B cell (primary cell): ENCODE results near the gene C15orf39. TPM values are rescaled to one million over a fixed set of nuclear protein-coding genes. Genes with fewer than 3 reads are reported as not detected.
"Not testable (repeated sequence)": the region's sequence is repeated elsewhere in the genome, so short reads cannot be mapped to it uniquely, and the experiment has no call there.

Source experiments
- ATAC-seq: fragments of 200-7000 bp; cut with Tn5 transposase; one replicate; pipeline ENCODE4 v1.10.0; 2021; ENCODE audit warnings: low read depth, mild to moderate bottlenecking, moderate number of reproducible peaks, moderate library complexity
- CTCF ChIA-PET: fragments of 350-600 bp; sonication (Branson Sonifier 250); formaldehyde crosslinking; loops from one replicate; lab custom pipeline; 2021; ENCODE audit warnings: antibody characterized with exemption, inconsistent platforms; lab: Charles Lee
- POLR2A ChIA-PET: fragments of 350-600 bp; sonication (Branson Sonifier 250); formaldehyde crosslinking; loops from one replicate; lab custom pipeline; 2021; ENCODE audit warnings: antibody characterized with exemption; lab: Charles Lee
- DNase-seq: peaks from one replicate; pipeline ENCODE4 v3.0.0; 2013
- H2AFZ ChIP-seq: 2 replicates; pipeline ENCODE4 v1.6.1; 2012; ENCODE audit warnings: mild to moderate bottlenecking, low read depth, low read length; ENCODE audit not compliant: insufficient read depth, poor library complexity, severe bottlenecking
- H3K27ac ChIP-seq, 2 donors: 1 replicate in 1 of 2; 2 replicates in 1 of 2; pipeline ENCODE4 v1.5.1; 2012 to 2013; ENCODE audit warnings: low read length in 2 of 2, mild to moderate bottlenecking in 2 of 2, moderate library complexity in 1 of 2
- H3K27me3 ChIP-seq, 4 experiments: fragments of 200-600 bp in 1 of 4; sonication (generic) in 1 of 4; replicated peaks in 1 of 4; 1 replicate in 2 of 4; 2 replicates in 2 of 4; pipeline versions ENCODE4 v1.6.1 to v1.7.0; 2013 to 2016; ENCODE audit warnings: low read length in 3 of 4, mild to moderate bottlenecking in 2 of 4, mixed read lengths in 1 of 4, moderate library complexity in 1 of 4; ENCODE audit not compliant: insufficient read depth in 4 of 4, control insufficient read depth in 3 of 4; ENCODE audit errors: control extremely low read depth in 1 of 4
- H3K36me3 ChIP-seq, 2 experiments: replicated peaks in 1 of 2; 1 replicate in 1 of 2; 2 replicates in 1 of 2; pipeline versions ENCODE4 v1.6.1 to v1.7.1; 2013; ENCODE audit warnings: low read length in 1 of 2; ENCODE audit not compliant: insufficient read depth in 2 of 2, control insufficient read depth in 1 of 2; ENCODE audit errors: control extremely low read depth in 1 of 2, extremely low read depth in 1 of 2
- H3K4me1 ChIP-seq, 2 donors: fragments of 200-600 bp in 1 of 2; sonication (generic) in 1 of 2; 1 replicate in 1 of 2; 2 replicates in 1 of 2; pipeline versions ENCODE4 v1.5.1 to v1.6.1; 2013 to 2017; ENCODE audit warnings: low read length in 2 of 2; ENCODE audit not compliant: control insufficient read depth in 2 of 2, insufficient read depth in 2 of 2
- H3K4me2 ChIP-seq: replicated peaks from 2 replicates; pipeline ENCODE3; 2012; ENCODE audit warnings: mild to moderate bottlenecking, low read depth, low read length; ENCODE audit not compliant: poor library complexity, severe bottlenecking
- H3K4me3 ChIP-seq, 5 experiments: fragments of 200-600 bp in 1 of 5; sonication (generic) in 1 of 5; 1 replicate in 3 of 5; 2 replicates in 2 of 5; pipeline versions ENCODE4 v1.5.1 to v1.7.0; 2011 to 2016; ENCODE audit warnings: low read length in 4 of 5, mild to moderate bottlenecking in 4 of 5, low read depth in 2 of 5, control low read depth in 1 of 5, moderate library complexity in 1 of 5; ENCODE audit not compliant: insufficient read depth in 1 of 5; ENCODE audit errors: control extremely low read depth in 1 of 5, extremely low read depth in 1 of 5
- H3K79me2 ChIP-seq: fragments of 200-600 bp; sonication (generic); one replicate; pipeline ENCODE4 v1.6.0; 2016; ENCODE audit warnings: low read length; ENCODE audit not compliant: control insufficient read depth, insufficient read depth
- H3K9ac ChIP-seq: fragments of 200-600 bp; sonication (generic); 2 replicates; pipeline ENCODE4 v1.6.1; 2017; ENCODE audit warnings: mild to moderate bottlenecking, low read length, moderate library complexity
- H3K9me3 ChIP-seq, 3 donors: one replicate each; pipeline versions ENCODE4 v1.6.1 to v1.7.1; 2013; ENCODE audit warnings: low read length in 2 of 3; ENCODE audit not compliant: control insufficient read depth in 2 of 3, insufficient read depth in 1 of 3; ENCODE audit errors: control extremely low read depth in 1 of 3
- H4K20me1 ChIP-seq: 2 replicates; pipeline ENCODE4 v1.6.0; 2012; ENCODE audit warnings: mild to moderate bottlenecking, low read length; ENCODE audit not compliant: insufficient read depth, control insufficient read depth, poor library complexity, severe bottlenecking
- H3K27ac Mint-ChIP-seq: one replicate; pipeline ENCODE4 v1.8.0; 2021; ENCODE audit warnings: mixed read lengths
- H3K27me3 Mint-ChIP-seq: one replicate; pipeline ENCODE4 v1.8.0; 2021; ENCODE audit warnings: mixed read lengths
- H3K4me1 Mint-ChIP-seq: one replicate; pipeline ENCODE4 v1.8.0; 2021; ENCODE audit warnings: mixed read lengths
- H3K4me3 Mint-ChIP-seq: one replicate; pipeline ENCODE4 v1.8.0; 2021; ENCODE audit warnings: mixed read lengths
- H3K9me3 Mint-ChIP-seq: one replicate; pipeline ENCODE4 v1.8.0; 2022; ENCODE audit warnings: mixed read lengths; ENCODE audit not compliant: insufficient read depth
- EZH2 ChIP-seq: IDR thresholded peaks from 2 replicates; pipeline ENCODE4 v1.6.1; 2012; ENCODE audit warnings: borderline replicate concordance, low read depth, mild to moderate bottlenecking, moderate library complexity, low read length; ENCODE audit not compliant: insufficient read depth, poor library complexity, severe bottlenecking
- WGBS: methylation state at CpG from one replicate; pipeline ENCODE4 v1.1.5; 2013; ENCODE audit warnings: missing lambda C conversion rate; ENCODE audit not compliant: insufficient coverage; 5-methylcytosine and 5-hydroxymethylcytosine counted together
- intact Hi-C: fragments of 100-400 bp; cut with micrococcal nuclease; formaldehyde crosslinking; loops from one replicate; pipeline ENCODE4 v1.10.0; 2022
- polyA plus RNA-seq: library from polyadenylated mRNA; depleted of rRNA; stranded (reverse); fragments of >200 nt; gene quantifications from 2 replicates; pipeline ENCODE4 v1.2.3, GENCODE V29; 2012
- total RNA-seq, 2 donors: library from RNA; stranded (reverse); fragments of 120-200 nt in 1 of 2; gene quantifications; 1 replicate in 1 of 2; 2 replicates in 1 of 2; pipeline versions ENCODE4 v1.2.3 to v1.2.4, GENCODE V29; 2013 to 2022
- TF ChIP-seq, protein P1 (sequence below): fragments of 200-600 bp; IDR thresholded peaks from one replicate; pipeline ENCODE4 v1.8.0; 2022; ENCODE audit warnings: antibody characterized with exemption, mild to moderate bottlenecking

The C15orf39 gene
- total and polyA plus RNA-seq, 2 donors (not counting 1 experiment from before 2014, with no cell fraction given) = 12.4 to 72.7 TPM

DNA sequence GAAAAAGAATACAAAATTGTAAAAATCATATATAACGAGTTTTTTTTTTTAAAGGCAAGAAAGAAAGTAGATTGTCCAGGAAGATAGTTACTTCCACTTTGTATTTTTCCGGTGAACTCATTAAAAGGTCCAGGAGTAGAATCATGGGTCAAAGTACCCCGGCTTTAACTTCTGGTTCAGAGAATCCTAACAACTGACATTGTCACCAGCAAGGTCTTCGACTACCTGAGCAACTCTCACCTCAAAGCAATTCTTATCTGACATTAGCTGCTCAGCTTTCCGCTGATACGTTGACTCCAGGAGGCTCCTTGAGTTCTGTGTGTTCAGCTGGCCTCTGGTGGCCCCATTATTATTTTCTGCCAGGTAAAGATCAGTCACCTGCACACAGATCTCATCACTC, 47.3 kb downstream of the C15orf39 start:
- H3K36me3 ChIP-seq, H3K4me2 ChIP-seq, POLR2A ChIA-PET, H3K79me2 ChIP-seq, H3K4me3 Mint-ChIP-seq, H2AFZ ChIP-seq, H3K27ac ChIP-seq, H3K4me3 ChIP-seq, H3K9me3 ChIP-seq, DNase-seq, H3K9ac ChIP-seq, H3K4me1 Mint-ChIP-seq, H3K9me3 Mint-ChIP-seq, H4K20me1 ChIP-seq, H3K27me3 ChIP-seq, H3K27ac Mint-ChIP-seq, ATAC-seq, H3K4me1 ChIP-seq, intact Hi-C loops: not testable (repeated sequence)
- CTCF ChIA-PET = interaction anchor here (1.2 kb wide), 1 partner anchor 218 kb away, joined by 3 read pairs; no protein-coding TSS in a partner anchor
- peaks cover 19% of the 10 kb centered on the region for H3K27me3 Mint-ChIP-seq
- 90% methylated on average over 5 of the region's 6 CpGs for WGBS

DNA sequence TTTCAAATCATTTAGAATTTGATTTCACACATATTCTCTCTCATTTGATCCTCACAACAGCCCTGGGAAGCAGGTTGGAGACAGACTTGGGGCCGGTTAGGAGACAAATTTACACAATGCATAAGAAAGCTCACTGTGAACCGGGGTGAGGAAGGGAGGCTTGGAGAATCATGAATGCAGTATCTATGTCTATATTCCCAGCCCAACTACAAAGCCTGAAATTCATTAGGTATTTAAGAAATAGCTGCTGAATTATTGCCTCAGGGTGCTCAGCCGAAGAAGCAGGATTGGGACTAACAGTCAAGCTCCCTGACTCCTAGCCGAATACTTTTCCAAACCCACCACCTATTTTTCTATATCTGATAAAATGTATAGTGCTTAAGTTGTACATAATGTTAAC, 48.0 kb downstream of the C15orf39 start:
- no peaks in the 10 kb centered on the region for H3K36me3 ChIP-seq
- no peaks in the 10 kb centered on the region for H3K4me1 ChIP-seq
- H3K9me3 ChIP-seq = no peaks in the 10 kb centered on the region
- Mint-ChIP-seq H3K4me3 (no peak overlapping the region), H3K9me3 (no peaks in the 10 kb centered on the region), H3K27me3 (peaks cover 19% of the 10 kb centered on the region), H3K4me1 (no peaks in the 10 kb centered on the region), H3K27ac (no peak overlapping the region)
- H2AFZ ChIP-seq = no peak overlapping the region
- ChIA-PET POLR2A (no interaction called here), CTCF (interaction anchor here (1.2 kb wide), 1 partner anchor 219 kb away, joined by 3 read pairs; no protein-coding TSS in a partner anchor)
- H3K79me2 ChIP-seq = no peaks in the 10 kb centered on the region
- no peak for ATAC-seq
- H3K4me3 ChIP-seq = no peak overlapping the region
- TF ChIP-seq, protein P1, sequence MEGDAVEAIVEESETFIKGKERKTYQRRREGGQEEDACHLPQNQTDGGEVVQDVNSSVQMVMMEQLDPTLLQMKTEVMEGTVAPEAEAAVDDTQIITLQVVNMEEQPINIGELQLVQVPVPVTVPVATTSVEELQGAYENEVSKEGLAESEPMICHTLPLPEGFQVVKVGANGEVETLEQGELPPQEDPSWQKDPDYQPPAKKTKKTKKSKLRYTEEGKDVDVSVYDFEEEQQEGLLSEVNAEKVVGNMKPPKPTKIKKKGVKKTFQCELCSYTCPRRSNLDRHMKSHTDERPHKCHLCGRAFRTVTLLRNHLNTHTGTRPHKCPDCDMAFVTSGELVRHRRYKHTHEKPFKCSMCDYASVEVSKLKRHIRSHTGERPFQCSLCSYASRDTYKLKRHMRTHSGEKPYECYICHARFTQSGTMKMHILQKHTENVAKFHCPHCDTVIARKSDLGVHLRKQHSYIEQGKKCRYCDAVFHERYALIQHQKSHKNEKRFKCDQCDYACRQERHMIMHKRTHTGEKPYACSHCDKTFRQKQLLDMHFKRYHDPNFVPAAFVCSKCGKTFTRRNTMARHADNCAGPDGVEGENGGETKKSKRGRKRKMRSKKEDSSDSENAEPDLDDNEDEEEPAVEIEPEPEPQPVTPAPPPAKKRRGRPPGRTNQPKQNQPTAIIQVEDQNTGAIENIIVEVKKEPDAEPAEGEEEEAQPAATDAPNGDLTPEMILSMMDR = no peak
- no peak for TF ChIP-seq EZH2
- H3K9ac ChIP-seq = no peak overlapping the region
- no peak overlapping the region for H3K4me2 ChIP-seq
- no peaks in the 10 kb centered on the region for H3K27me3 ChIP-seq
- WGBS = no CpG with 5 or more reads among the region's 4 CpGs
- H3K27ac ChIP-seq = no peak overlapping the region
- no peaks in the 10 kb centered on the region for H4K20me1 ChIP-seq
- intact Hi-C loops = no loop called here
- no peak for DNase-seq

DNA sequence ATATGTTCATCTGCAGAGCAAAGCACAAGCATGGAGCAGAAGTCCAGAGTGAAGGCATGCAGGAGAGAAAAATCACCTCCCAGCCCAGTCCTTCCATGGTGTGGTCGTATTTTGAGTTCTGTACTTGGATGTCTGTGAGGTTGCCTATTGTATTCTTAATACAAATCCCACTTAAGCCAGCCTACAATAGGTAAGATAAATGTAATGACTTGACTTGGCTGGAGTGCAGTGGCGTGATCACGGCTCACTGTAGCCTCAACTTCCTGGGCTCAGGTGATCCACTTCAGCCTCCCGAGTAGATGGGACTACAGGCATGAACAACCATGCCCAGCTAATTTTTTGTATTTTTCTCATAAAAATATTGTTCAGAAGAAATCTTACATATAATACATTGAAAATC, 49.7 kb downstream of the C15orf39 start:
- H3K27me3 ChIP-seq, H3K27ac Mint-ChIP-seq, ATAC-seq, CTCF ChIA-PET, intact Hi-C loops, H3K27ac ChIP-seq, POLR2A ChIA-PET, H3K4me2 ChIP-seq, H3K4me1 ChIP-seq, H2AFZ ChIP-seq, H3K79me2 ChIP-seq, H3K36me3 ChIP-seq, H3K9me3 Mint-ChIP-seq, H3K4me3 ChIP-seq, H3K4me1 Mint-ChIP-seq, H3K4me3 Mint-ChIP-seq, H3K9ac ChIP-seq, DNase-seq, H3K9me3 ChIP-seq, H4K20me1 ChIP-seq: not testable (repeated sequence)
- WGBS = no CpG with 5 or more reads among the region's 4 CpGs
- peaks cover 19% of the 10 kb centered on the region for H3K27me3 Mint-ChIP-seq
